Right ventricle myocardium superior (tissue), 1 donor: Measurements from ENCODE around the gene PCP2. TPM values are rescaled to one million over a fixed set of nuclear protein-coding genes. Genes with fewer than 3 reads are reported as not detected.

Experiments
- ATAC-seq: fragments of 200-7000 bp; cut with Tn5 transposase; one replicate; pipeline ENCODE4 v1.9.1; 2020; ENCODE audit warnings: mild to moderate bottlenecking; ENCODE audit not compliant: poor library complexity
- DNase-seq: peaks from one replicate; pipeline ENCODE4 v3.0.0-alpha.2; 2020
- intact Hi-C: fragments of 100-400 bp; cut with DNase I; formaldehyde crosslinking; loops from one replicate; pipeline ENCODE4 v1.11.2; 2022
- long read RNA-seq: library from polyadenylated mRNA; unstranded; transcript quantifications from one replicate; pipeline ENCODE4 v2.0.0, GENCODE V29; 2021
- total RNA-seq: library from RNA; stranded (reverse); fragmentation: NEBNext Ultra II Directional; extraction: Animal tissue kit (Norgen Biotek cat#: 25700); gene quantifications from one replicate; pipeline ENCODE4 v1.2.1, GENCODE V29; 2021
- donor health status: DM: no; HTN: yes; CAD: no; lungs with severe emphysema.

The PCP2 gene
- 3.9 TPM for total RNA-seq
- long read RNA-seq, partial matches to known transcripts = 0 of 2 reads
- long read RNA-seq, other reads (novel, unspliced or antisense) = 0 of 2 reads

DNA sequence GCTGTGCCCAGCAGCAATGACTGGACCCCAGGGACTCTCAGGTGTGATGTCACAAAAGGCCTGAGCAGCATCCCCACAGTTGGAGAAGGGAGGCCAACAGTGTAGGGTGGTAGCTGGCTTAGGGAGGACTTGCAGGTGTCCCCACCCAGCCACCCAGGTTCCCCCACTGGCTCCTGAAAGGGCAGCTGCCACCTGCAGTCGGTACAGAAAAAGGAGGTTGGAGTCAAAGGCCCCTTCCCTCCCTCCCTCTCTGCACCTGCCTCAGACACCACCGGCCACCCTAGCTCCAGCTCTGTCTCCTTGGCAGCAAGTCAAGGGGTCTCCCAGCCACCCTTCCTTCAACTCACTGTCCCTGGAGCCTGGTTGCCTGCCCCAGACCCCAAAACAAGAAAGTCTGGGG is at the start of gene PCP2:
Gene PCP2, minus strand, starts transcription at position 22 of the 400 bp plus-strand sequence. CDS start 262 bp downstream, outside the sequence.
- DNase-seq (no peak), ATAC-seq (no peak)
- intact Hi-C loops = no loop called here

DNA sequence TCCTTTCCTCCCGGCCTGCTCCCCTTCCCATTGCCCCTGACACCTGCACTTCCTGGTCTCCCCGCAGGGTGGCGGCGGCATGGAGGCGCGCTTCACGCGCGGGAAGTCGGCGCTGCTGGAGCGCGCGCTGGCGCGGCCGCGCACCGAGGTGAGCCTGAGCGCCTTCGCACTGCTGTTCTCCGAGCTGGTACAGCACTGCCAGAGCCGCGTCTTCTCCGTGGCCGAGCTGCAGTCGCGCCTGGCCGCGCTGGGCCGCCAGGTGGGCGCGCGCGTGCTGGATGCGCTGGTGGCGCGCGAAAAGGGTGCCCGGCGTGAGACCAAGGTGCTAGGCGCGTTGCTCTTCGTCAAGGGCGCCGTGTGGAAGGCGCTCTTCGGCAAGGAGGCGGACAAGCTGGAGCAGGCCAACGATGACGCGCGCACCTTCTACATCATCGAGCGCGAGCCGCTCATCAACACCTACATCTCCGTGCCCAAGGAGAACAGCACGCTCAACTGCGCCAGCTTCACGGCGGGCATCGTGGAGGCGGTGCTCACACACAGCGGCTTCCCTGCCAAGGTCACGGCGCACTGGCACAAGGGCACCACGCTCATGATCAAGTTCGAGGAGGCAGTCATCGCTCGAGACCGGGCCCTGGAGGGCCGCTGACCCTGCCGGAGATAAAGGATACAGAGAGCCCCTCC is 48.8 kb upstream of the PCP2 start:
- intact Hi-C loops = loop anchor here (5.0 kb wide), 1 partner anchor 115 kb away; no protein-coding TSS in a partner anchor
- no peak for DNase-seq
- ATAC-seq = no peak

DNA sequence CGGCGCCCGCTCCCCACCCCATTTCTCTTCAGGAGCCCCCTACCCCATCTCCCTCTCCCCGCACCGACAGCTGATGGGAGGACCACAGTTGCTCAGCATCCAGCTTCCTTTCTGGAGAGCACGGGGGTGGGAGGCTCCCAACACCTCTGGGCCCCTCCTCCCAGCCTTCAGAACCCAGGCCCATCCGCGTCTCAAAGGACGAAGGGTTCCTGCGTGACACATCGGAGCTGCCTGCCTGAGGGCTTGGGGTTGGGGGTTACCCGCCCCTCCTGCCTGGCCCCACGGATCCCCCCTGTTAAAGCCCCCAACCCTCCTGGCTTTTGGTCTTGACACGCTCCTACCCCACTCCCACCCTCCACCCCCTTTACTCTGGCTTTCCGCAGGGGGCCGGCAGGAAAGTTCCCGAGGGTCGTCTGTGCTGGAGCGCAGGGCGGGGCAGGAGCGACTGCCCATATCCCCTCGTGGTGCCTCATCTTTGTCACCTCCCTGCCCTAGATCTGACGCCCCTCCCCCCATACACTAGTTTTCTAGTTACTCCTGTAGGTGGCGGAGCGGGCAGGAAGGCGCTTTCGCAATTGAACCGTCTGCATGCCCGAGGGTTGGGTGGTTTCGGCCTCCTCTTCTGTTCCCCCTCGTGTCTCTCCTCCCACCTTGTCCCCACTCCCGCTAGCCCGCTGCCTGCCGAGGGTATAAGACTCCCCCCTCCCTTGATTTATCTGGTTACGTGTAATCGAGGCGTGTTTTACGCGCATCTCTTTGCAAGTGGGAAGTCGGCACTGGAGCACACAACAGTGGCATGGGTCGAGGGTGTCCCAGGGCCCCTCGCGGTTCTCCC is 48.0 kb upstream of the PCP2 start:
- ATAC-seq (peak; percentile 83), DNase-seq (peak; percentile 87)
- intact Hi-C loops = loop anchor here (5.0 kb wide), 1 partner anchor 114 kb away; no protein-coding TSS in a partner anchor

DNA sequence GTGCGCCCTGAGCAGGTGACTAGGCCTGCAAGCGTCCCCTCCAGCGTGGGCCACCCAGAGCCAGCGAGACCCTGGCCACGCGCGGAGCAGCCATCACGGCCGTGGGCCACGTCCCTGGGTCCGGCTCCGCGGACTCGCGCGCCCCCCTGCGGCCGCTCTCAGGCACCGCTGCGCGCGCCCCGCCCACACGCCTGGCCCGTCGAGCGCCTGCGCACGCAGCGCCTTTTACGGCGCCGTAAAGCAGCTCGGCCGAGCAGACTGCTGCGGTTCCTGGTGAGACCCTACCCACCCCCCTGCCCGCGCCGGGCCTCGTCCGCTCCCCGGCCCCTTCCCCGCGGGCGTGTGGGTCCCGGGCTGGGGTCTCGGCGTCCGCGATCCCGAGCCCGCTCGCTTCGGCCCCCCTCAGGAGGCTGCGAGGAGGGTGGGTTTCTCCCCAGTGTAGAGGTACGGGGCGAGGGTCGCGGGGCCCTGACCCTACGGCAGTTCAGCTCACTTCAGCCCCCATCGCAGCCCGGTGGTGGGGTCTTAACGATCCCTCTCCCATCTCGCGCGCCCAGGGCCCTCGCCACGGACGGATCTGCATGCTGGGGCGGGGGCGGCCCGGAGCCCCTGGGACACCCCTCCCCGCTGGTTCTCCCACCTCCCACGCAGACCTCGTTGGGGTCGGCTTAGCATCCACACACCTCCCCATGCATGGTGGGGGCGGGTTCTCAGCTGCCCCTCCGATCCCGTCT is 47.3 kb upstream of the PCP2 start, which contains the start of gene TRAPPC5:
Gene TRAPPC5, plus strand, starts transcription at position 228 of the 734 bp plus-strand sequence. CDS start 1,421 bp downstream, outside the sequence.
- intact Hi-C loops = loop anchor here (5.0 kb wide), 1 partner anchor 113 kb away; no protein-coding TSS in a partner anchor
- DNase-seq = peak; percentile 94
- peak; percentile 94 for ATAC-seq

DNA sequence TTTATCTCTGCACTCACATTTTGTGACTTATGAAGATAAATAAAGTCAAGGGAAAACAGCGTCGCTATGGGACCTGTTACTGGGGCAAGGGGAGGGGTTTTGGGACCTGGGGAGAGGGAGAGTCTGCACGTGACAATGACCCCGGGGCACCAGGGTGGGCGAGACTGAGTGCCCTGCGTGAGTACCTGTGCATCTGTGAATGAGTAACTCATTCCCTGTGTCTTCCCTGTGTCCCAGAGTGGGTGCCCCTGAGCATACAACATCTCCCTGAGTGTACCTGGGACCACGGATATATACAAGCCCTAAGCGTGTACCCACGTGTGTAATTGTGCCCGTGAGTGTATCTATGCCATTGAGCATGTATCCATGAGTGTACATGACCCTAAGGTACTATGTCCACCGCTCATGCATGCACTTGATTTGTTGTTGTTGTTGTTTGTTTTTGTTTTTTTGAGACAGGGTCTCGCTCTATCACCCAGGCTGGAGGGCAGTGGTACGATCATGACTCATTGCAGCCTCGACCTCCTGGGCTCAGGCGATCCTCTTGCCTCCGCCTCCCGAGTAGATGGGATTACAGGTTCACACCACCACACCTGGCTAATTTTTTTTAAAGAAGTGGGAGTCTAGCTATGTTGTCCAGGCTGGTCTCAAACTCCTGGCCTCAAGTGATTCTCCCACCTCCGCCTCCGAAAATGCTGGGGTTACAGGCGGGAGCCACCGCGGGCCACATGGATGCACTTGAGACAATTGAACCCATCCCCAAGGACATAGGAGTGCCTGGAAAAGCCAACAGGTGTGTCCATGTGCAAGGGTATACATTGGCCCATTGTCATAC is 46.5 kb upstream of the PCP2 start:
- no peak for ATAC-seq
- intact Hi-C loops = loop anchor here (5.0 kb wide), 1 partner anchor 113 kb away; no protein-coding TSS in a partner anchor
- DNase-seq = no peak

DNA sequence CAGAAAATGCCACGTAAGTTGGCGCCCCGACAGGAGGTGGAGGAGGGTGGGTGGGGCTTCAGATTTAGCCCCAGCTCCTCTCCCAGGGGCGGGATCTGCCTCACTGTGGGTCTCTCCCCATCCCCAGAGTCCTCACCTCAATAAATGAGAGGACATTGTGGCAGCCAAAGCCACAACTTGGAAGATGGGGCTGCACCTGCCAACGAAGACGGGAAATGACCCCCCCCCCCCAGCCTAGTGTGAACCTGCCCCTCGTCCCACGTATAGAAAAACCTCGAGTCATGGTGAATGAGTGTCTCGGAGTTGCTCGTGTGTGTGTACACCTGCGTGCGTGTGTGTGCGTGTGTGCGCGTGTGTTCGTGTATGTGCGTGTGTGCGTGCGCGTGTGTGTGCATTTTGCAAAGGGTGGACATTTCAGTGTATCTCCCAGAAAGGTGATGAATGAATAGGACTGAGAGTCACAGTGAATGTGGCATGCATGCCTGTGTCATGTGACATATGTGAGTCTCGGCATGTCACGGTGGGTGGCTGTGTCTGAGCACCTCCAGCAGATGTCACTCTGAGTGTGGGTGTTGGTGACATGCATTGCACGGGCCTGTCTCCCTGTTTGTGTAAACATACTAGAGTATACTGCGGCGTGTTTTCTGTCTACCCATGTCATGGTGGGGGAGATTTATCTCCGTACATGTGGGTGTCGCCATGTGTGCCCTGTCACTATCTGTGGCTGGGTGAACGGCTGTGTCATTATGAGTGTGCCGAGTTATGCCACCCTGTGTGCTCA is 45.6 kb upstream of the PCP2 start:
- no peak for DNase-seq
- intact Hi-C loops = no loop called here
- ATAC-seq = no peak

DNA sequence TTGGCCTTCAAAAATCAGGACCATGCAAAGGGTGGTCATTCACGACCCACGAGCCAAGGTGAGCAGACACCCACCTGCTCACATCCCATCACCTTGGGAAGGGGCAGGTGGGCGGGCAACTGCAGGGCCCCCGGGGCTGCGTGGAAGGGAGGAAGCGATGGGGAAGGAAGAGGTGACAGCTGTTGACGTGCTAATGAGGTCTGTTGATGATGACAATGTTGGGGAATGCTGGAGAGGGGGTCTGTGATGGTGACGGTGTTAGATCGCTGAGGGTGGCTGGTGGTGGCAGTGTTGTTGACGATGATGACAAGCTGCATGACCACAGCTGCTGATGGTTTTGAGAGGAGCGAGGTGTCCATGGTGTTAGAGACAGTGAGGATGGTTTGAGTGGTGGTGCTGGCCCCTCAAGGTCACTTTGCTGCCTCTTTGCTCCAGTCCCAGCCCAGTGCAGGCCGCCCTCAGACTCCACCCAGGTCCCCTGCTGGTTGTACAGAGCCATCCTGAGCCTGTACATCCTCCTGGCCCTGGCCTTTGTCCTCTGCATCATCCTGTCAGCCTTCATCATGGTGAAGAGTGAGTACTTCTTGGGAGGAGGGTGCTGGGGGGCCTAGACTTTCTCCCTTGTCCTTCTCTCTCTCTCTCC is 44.3 kb upstream of the PCP2 start:
- intact Hi-C loops = no loop called here
- ATAC-seq (no peak), DNase-seq (no peak)

DNA sequence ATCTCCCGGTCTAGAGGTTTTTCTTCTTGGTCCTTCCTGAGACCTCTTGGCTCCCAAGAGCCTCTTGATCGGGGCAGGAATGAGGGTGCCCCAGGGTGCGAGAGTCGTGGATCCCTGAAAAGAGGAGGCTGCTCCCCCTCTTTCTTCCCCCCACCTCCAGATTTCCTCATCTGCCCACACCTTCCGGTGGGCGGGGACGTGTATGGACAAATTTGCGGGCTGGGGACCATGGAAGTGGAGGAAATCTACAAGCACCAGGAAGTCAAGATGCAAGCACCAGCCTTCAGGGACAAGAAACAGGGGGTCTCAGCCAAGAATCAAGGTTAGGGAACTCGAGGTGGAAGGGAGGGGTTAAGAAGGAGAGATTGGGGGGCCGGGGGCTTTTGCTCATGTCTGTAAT is 43.3 kb upstream of the PCP2 start, which contains the start of gene MCEMP1:
Gene MCEMP1, plus strand, starts transcription at position 237 of the 400 bp plus-strand sequence. Its CDS starts 31 bp downstream, at position 268.
- ATAC-seq (no peak), DNase-seq (peak; percentile 57)
- intact Hi-C loops = no loop called here

DNA sequence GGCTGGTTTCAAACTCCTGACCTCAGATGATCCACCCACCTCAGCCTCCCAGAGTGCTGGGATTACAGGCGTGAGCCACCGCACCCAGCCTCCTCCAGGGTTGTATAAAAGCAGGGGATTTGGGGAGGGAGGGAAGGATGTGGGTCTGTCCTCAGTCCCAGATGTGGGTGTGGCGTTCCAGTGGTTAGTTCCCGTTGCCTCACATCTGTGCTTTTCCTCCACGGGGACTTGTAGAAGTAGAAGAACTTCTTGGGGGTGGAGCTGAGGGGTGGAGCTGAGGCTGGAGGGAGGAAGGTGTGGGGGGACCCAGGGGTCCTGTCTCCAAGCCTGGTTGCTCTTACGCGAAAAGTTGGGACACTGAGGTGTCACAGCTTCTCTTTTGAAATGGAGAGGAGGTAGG is 42.9 kb upstream of the PCP2 start:
- intact Hi-C loops = no loop called here
- DNase-seq = no peak
- no peak for ATAC-seq

DNA sequence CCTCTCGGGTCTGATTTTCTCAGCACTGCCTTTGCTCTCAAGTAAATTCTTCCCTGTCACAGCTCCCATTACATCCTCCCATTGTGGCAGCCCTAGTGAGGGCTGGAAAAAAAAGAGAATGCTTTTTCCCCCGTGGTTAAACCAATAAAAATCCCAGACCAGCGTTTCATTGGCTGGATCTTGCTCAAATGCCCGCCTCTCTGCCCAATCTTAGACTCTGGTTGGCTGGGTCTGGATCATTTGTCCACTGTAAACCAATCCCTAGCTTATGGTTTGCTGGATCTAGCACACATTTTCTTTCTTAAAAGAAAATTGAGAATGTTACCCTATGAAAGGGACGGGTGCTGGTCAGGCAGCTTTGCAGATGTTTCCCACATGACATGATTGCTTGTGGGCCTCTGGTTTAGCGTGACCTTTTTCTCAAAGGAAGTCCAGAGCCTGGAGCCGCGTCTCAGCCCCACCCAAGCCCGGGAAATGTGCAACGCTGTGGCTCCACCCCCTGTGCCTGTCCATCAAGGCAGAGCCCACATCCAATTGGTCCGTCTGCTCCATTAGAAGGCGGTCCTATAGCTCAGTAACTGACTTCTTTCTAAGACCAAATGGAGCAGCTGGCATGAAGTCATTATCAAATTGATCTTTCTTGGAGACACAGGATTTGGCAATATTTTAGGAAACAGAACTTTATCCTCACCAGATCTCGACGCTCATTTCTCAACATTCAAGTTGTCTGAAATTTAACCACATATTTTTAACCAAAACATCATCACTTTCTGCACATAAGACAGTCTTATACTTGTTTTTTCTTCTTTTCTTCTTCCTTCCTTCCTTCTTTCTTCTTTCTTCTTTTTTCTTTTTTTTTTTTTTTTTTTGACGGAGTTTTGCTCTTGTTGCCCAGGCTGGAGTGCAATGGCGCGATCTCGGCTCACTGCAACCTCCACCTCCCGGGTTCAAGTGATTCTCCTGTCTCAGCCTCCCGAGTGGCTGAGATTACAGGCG is 40.8 kb upstream of the PCP2 start:
- peak; percentile 83 for ATAC-seq
- peak; percentile 85 for DNase-seq
- intact Hi-C loops = no loop called here

DNA sequence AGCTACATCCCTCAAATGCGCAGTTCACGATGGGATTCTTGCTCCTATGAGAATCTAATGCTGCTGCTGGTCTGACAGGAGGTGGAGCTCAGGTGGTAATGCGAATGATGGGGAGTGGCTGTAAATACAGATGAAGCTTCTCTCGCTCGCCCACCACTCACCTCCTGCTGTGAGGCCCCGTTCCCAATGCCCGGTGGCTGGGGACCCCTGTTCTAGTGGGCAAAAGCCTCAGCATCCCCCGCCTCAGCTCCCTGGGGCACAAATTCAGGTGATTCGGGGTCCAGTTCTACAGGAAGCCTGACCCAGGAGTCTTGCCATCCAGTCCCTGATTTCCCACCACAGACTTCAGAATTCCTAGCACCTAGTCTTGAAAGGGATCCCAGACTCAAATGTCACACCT is 39.0 kb upstream of the PCP2 start:
- DNase-seq (no peak), ATAC-seq (no peak)
- intact Hi-C loops = no loop called here

DNA sequence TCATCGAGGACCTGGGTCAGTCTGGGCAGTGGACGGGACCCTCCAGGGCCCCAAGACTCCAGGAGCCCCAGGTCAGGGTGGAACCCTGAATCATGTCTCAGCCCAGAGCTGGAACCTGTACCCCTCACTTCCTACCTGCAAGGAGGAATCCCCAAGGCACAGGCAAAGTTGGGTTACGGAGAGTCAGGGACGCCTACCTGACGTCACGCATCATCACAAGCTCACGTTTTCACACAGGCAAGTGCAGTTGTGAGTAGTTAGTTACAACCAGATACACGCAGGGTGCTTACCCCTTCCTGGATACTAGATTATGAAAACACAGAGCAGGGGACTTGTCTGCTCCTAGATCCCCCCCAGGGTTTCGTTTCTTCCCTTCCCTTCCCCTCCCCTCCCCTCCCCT is 37.3 kb upstream of the PCP2 start:
- no peak for ATAC-seq
- intact Hi-C loops = no loop called here

DNA sequence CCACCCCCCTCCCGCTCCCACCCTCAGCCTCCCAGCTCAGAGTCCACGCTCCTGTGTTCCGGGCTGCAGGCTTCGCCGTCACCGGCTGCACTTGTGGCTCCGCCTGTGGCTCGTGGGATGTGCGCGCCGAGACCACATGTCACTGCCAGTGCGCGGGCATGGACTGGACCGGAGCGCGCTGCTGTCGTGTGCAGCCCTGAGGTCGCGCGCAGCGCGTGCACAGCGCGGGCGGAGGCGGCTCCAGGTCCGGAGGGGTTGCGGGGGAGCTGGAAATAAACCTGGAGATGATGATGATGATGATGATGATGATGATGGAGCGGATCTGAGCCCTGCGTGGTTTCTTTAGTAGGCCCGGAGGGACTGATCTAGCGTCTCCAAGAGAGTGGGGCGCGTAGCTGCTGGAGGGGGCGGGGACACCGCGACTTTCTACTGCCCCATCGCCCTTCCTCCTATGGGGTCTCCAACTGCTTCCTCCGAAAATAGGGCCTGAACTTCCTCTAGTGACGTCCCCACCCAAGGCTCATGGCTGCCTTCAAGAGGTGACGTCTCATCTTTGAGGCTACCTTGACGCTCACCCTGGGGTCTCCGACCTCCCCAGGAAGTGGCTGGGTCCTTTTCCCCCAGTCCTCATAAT is 36.7 kb upstream of the PCP2 start:
- DNase-seq (peak; percentile 56), ATAC-seq (no peak)
- intact Hi-C loops = no loop called here

More for the DNA sequence above, 37.3 kb upstream of the PCP2 start:
- DNase-seq = no peak

DNA sequence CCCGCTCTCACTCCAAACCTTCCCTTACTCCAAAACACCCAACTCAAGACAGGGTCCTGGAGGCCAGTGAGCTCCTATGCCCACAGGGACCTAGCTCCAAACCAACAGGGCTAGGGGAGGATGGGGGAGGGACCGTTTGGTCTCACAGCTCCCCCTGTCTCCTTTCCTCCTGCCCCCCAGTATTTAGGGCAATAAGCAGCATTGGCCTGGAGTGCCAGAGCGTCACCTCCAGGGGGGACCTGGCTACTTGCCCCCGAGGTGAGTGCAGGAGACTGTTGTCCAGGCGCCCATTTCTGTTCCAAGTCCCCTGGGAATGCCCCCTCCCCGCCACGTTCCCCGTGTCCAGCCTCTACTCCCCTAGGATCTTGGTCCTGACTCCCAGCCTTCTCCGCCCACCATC is 36.1 kb upstream of the PCP2 start:
- DNase-seq (no peak), ATAC-seq (no peak)
- intact Hi-C loops = no loop called here

DNA sequence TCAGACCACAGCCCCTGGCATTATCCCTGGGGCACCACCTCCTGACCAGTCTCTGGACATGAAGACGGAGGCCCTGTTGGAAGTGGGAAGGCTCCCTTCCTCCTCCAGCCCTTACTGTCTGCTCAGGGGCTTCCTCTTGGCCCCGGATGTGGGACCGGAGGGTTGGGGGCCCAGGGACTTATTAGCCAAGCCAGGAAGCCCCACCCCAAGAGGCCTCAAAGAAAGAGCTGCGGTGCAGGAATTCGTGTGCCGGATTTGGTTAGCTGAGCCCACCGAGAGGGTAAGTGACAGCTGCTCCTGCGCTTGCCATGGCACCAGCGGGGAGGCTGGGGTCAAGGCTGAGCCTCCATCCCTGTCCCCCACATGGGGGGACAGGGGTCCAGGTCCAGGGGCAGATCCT is 35.3 kb upstream of the PCP2 start, which contains the start of gene RETN:
Gene RETN, plus strand, starts transcription at position 208 of the 400 bp plus-strand sequence. CDS start 278 bp downstream, outside the sequence.
- ATAC-seq = no peak
- intact Hi-C loops = no loop called here
- DNase-seq = no peak
